NCI-H1417 (cell line): ENCODE measurements around the gene CLIP3.
"Not testable (repeated sequence)": the region's sequence is repeated elsewhere in the genome, so short reads cannot be mapped to it uniquely, and the experiment has no call there.

Experiments
- DNase-seq, 3 experiments: peaks; one replicate each; lab custom pipeline; 2025; lab: John Stamatoyannopoulos, UW

Gene CLIP3

DNA sequence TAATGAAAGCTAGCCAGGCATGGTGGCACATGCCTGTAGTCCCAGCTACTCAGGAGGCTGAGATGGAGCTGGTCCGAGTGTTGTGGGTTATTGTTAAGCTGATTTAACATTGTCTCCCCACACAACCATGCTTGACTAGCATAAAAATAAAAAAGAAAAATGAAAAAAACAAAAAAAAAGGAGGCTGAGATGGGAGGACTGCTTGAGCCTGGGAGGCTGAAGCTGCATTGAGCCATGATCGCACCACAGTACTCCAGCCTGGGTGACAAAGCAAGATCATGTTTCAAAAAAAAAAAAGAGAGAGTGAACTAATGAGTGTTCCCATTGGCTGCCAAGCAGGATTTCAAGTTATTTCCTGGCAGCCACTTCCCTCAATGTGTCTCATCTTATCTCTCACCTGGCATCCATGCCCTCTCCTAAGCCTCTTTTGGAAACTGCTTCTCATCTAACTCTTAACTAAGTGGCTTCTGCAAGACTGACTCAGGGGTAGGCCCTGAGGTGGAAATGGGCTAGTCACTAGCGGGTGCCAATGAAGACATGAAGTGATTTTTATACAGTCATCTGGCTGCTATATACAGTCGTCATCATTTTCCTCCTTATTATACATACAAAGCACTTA, 16.5 kb upstream of the CLIP3 start:
- DNase-seq = peak in 1 of 3 experiments; percentile 29

DNA sequence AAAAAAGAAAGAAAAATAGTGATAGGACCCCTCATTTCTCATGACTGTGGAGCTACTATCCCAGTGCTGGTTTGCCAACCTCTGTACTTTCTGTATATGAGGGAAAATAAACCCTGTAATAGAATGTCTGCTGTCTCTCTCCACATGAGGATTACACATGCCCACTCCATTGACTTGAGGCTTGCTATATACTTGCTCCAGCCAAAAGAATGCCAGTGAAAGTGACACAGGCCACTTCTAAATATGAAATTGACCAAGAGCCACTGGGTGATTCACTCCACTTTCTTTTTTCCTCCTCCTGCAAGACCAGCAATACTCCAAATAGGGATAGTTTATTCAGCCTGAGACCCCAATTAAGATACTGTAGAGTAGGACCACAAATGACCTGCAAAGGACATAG, 15.2 kb upstream of the CLIP3 start:
- no peak for DNase-seq

DNA sequence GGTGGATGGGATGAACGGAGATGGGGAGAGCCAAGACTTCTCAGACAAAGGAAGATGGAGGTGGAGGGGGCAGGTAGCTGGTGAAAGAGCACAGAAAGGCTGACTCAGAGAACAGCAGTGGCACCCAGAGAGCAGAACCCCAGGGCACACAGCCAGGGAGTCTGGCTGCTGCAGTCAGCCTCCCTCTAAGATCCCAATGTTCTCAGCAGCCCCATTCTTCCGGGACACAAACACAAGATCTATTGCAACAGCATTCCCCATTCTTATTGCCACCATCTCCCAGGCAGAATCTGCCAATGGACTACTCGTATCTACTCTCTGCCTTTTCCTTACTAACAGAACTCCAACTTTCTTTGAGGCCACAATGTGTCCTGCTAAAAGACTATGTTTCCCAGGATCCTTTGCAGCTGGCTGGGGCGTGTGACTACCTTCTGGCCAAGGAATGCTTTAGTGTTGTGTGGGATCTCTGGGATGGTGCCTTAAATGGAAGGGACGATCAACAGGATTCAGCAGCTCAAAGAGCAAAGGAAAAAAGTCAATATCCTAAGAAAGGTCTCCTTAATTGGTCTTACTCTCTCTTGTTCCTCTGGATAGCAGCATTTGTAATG, 13.9 kb upstream of the CLIP3 start:
- DNase-seq = no peak

DNA sequence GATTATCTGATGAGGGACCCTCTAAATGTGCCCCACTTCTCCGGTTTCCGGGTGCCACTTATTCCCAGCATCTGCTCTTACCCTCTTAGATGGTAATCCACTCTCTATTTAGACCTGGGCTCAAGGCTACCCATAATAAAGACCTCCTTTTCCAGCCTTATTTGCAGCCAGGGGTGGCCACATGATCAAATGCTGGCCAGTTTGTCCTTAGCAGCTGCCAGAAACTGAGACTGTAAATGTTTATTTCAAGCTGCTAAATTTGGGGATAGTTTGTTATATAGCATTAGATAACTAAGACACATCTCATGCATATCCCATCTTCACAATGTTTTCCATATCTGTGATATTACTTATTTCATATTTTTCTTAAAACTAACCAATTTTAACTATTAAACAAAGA, 11.3 kb upstream of the CLIP3 start:
- DNase-seq = no peak

DNA sequence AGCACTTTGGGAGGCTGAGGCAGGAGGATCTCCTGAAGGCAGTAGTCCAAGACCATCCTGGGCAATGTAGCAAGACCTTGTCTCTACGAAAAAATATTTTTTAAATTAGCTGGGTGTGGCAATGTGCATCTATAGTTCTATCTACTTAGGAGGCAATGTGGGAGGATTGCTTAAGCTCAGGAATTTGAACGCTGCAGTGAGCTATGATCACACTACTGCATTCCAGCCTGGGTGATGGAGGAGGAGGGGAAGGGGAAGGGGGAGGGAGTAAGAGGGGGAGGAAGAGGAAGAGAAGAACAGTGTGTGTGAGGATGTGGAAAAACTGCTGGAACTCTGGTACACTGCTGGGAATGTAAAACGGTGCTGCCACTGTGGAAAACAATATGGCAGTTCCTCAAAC, 9.2 kb upstream of the CLIP3 start:
- DNase-seq = no peak

DNA sequence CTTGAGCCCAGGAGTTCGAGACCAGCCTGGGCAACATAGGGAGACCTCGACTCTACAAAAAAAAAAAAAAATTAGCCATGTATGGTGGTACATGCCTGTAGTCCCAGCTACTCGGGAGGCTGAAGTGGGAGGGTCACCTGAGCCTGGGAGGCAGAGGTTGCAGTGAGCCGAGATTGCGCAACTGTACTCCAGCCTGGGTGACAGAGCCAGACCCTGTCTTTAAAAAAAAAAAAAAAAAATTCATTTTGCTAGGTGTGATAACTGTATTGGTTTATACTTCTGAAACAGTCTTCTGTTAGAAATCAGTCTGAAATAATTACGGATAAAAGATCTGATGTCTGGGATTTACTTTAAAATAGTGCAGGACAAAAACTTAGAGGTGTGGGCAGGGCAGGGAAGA, 8.4 kb upstream of the CLIP3 start:
- DNase-seq = not testable (repeated sequence)

DNA sequence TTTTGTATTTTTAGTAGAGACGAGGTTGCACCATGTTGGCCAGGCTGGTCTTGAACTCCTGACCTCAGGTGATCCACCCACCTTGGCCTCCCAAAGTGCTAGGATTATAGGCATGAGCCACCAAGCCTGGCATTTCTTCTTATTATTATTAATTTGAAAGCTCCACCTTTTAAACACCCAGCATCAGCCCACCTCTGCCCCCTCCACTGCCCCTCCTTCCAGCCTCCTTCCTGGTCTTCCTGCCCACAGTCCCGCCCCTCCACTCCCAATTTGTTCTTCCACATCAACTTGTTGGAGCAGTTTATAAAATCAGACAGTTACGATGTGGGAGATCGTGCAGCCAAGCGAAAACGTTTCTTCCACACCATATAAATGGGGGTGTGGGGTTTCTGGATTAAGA, 7.8 kb upstream of the CLIP3 start:
- no peak for DNase-seq

DNA sequence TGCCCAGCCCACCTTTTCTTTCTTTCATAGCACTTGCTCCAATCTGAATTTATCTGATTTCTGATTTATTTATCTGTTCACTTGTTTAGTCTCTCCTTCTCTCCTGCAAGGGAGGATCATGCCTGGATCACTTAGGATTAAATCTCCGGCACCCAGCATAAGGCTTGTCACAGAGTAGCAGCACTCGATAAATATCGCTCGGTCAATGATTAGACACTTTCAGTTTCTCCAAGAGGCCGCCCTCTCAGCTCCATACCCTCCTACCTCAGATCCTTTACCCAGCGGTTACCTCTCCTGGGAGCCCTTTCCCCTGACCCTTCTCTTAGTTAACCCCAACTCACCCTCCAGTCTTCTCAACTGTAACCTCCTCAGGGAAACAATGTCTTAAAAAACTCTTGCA, 1.4 kb downstream of the CLIP3 start:
- no peak for DNase-seq

DNA sequence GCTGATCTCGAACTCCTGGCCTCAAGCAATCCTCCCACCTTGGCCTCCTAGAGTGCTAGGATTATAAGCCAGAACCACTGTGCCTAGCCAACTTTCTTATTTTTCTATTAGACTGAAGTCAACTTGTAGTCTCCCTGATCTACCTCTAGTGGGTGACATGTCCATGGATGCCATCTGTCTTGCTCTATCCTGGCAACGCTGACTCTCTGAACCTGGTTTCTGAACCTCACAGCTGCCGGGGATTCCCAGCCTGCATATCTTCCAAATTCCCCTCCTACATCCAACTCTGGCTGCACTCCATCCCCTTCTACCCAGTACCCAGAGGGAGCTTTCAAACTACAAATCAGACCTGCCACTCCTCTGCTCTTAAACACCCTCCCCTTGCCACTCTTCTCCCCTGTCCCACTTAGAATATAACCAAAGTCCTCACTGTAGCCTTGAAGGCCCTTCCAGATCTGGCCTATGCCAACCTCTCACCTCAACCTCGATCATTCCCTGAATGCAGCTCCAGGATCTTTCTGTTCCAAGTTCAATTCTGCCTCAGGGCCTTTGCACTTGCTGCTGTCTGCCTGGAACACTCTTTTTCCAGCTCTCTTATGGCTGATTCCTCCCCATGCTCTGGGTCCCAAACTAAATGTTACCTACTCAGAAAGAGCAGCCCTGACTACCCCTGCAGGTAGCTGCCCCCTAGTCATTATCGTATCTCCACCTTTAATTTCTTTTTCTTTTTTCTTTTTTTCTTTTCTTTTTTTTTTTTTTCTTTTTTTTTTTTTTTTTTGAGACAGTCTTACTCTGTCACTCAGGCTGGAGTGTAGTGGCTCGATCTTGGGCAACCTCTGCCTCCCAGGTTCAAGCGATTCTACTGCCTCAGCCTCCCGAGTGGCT, 2.2 kb downstream of the CLIP3 start:
- no peak for DNase-seq

DNA sequence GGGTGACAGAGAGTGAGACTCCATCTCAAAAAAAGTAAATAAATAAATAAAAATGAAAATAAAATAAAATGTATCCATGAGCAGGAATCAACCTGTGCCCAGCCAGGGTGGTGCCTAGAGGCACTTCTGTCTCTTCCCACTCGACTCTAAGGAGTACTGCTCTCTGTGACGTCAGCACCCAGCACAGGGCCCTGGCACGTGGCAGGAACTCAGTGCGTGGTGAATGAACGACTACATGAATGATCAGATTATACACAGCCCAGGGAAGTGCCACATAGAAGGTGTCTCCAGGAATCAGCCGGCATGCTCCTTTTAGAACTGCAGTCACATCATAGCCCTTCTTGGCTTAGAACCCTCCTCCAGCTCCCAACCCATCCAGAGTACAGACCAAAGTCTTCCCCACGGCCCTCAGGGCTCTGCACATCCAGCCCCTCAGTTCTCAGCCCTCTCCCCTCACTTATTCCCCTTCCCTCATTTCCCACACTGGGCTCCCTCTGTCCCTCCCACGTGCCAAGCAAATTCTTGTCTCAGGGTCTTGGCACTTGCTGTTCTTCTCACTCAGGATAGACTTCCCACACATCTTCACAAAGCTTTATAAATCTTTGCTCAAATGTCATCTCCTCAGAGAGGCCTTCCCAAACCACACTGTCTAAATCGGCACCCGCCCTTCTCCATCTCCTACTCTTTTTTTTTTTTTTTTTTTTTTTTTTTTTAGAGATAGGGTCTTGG, 4.2 kb downstream of the CLIP3 start:
- DNase-seq = no peak

DNA sequence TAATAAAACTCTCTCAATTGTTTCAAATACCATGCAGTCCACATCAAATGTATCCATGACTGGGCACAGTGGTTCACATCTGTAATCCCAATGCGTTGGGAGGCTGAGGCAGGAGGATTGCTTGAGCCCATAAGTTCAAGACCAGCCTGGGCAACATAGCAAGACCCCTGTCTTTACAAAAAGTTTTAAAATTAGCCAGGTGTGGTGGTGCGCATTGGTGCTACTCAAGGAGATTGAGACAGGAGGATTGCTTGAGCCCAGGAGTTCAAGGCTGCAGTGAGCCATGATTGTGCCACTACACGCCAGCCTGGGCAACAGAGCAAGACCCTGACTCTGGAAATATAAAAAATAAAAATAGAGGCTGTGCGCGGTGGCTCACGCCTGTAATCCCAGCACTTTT, 5.0 kb downstream of the CLIP3 start:
- no peak for DNase-seq

DNA sequence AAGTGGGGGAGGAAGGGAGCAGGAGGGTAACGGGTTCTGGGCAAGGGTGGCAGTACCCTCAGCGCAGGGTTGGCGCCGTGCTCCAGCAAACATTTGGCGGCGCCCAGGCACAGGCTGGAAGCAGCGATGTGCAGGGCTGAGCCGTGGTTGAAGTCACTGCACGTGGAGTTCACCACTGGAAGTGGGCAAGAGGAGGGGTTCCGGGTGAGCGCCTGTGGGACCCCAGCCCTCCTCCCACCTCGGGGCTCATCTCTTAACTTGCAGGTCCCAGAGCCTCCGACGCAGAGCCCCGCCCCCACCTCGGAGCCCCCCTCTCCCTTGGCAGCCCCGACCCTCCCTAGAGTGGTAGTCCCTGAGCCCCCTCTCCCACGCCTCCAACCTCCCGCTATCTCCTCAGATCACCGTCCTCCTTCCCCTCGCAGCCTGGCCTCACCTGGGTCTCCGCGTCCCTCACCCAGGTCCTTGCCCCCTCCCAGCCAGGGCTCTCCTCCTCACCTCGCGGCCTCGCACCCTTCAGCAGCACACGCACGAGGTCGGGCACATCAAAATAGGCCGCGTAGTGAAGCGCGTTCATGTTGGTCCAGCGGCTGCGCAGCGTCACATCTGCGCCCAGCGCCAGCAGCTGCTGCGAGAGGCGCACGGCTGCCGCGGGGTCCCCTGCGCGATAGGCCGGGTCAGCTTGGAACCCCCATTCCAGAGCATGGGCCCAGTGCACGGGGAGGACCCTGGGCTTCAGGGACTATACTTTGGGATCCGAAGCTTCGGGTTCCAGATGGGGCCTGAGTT, 6.4 kb downstream of the CLIP3 start:
- no peak for DNase-seq

DNA sequence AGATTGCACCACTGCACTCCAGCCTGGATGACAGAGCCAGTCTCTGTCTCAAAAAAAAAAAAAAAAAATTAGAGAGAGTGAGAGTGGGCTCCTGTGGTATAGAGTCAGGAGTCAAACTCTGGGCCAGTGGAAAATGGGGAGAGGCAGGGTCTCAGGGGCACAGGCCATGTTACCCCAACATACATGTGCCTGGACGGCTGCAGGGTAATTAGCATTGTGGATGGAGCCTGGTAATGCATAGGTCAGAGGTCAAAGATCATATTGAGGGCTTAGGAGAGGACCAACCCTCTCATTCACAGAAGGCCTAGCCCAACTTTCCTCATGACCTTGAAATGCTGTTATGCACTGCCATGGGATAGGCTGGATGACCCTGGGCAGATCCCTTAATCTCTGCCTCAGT, 7.1 kb downstream of the CLIP3 start:
- DNase-seq = no peak

DNA sequence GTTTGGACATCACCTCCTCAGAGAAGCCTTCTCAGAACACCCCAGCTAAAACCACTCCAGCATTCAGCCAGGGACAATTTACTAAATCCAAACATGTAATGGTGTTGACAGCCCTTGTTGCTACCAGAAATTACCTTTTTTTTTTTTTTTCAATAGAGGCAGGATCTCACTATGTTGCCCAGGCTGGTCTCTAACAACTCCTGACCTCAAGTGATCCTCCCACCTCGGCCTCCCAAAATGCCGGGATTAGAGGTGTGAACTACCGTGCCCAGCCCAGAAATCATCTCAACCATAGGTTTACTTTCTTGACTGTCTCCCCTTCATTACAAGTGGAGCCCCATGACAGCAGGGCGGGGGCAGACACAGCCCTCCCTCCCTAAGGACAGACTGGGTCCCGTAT, 9.2 kb downstream of the CLIP3 start:
- DNase-seq = no peak

DNA sequence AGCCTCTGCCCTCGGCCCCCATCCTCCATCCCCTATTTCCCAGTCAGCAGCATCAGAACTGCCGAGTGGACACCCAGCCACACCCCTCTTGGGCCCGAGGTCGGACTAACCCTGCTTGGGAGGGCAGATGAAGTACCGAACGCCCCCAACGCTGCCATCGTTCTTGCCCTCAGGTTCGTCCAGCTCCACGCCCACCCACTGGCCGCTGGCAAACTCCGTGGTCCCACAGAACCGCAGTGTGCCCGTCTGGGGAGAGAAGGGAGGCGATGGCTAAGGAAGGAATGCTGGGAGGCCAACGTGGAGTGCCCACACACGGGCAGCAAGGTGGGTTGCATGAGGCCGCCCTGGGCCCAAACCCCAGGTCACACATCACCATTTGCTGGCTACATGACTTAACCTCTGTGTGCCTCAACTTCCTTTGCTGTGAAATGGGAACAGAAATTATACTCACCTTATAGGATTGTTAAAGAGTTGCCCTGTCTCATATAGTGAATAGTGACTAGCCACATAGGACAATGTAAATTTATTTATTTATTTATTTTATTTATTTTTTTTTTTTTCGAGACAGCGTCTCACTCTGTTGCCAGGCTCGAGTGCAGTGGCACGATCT, 13.5 kb downstream of the CLIP3 start:
- no peak for DNase-seq

DNA sequence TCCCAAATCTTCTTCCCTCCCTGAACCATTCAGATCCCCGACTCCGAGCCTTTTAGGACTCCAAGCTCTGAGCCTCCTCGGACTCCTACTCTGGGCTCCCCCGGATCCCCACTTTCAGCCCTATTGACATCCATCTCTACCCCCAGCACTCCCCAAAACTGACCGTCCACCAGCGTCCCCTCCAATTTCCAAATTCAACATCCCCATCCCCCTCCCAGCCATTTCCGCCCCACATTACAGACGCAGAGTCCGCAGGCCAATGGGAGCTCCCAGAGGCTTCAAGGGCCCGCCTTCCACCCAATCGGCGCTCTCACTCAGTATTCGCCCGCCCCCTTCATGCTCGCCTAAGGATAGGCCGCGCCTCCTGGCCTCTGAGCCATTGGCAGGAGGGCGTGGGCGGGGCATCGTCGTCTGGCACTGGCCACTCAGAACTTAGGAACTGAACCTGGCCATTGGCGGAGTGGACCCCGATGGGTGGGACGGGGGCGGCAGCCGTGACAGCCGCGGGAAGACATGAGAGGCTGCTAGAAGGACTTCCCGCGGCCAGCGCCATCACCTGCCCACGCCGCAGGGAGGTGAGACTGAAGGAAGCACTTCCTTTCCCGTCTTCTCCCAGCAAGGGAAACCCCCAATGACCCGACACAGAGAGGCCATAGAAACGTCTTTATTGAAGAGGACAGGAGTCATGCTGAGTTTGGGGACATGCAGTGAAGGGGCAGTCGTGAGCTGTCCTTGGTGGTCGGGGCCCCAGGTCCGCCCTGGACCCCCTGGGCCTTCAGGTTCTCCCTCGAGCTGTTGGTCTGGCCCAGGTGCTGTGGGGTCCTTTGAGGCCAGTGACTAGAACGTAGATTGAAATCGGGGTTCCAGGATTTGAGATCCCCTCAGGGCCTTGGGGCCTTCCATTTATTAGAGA, 18.4 kb downstream of the CLIP3 start, which contains the start of gene ALKBH6:
ALKBH6 (minus strand) TSS at position 202 of the 913 bp plus-strand sequence. CDS start 816 bp downstream, outside the sequence.
- peak; percentile 98 to 100 (median 99) for DNase-seq

DNA sequence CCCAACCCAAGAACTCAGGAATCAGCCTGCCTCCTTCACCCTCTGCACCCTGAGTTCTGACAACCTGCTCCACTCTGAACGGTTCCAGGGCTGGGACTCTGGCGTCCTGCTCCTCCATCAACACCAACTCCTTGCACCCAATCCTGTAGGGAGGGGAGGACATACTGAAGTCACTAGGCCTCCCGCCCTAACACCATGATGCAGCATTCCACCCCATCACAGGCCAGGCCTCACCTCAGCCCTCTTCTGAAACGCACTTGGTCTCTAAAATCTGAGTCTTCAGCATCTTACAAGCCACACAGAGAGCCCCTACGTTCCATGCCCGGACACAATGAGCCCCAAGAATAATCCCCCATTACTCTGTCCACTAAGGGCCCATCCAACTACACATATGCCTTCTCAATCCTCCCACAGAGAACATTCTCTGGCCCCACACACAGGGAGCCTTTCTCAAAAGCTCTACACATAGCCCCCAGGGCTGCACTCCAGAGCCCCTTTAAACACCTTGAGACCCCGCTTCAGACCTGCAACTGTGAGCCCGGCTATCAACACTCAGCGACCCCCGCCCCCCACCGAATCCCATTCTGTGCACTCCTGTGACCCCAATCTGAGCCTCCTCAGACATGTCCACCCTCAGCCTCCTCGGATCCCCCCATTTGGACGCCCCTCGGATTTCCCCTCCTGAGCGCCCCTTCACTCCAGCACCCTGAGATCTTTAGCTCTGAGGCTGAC, 19.2 kb downstream of the CLIP3 start:
- no peak for DNase-seq

DNA sequence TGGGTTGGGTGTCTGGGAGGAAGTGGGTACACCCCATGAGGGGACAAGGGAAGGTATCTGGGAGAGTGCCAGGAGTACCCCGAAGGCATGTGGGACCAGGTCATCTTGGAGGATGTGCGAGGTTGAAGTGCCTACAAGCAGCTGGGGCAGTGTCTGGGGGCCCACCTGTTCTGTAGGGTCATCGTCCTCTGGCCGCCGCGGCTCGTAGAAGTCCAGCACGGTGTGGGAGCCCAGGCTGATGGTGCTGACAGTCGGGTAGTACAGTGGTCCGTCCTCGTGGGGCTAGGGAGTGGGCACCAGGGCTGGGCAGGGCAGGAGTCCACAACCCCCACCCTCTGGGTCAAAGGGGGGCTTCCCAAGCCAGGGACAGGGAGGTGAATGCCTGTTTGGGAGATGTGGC, 22.3 kb downstream of the CLIP3 start:
- no peak for DNase-seq

DNA sequence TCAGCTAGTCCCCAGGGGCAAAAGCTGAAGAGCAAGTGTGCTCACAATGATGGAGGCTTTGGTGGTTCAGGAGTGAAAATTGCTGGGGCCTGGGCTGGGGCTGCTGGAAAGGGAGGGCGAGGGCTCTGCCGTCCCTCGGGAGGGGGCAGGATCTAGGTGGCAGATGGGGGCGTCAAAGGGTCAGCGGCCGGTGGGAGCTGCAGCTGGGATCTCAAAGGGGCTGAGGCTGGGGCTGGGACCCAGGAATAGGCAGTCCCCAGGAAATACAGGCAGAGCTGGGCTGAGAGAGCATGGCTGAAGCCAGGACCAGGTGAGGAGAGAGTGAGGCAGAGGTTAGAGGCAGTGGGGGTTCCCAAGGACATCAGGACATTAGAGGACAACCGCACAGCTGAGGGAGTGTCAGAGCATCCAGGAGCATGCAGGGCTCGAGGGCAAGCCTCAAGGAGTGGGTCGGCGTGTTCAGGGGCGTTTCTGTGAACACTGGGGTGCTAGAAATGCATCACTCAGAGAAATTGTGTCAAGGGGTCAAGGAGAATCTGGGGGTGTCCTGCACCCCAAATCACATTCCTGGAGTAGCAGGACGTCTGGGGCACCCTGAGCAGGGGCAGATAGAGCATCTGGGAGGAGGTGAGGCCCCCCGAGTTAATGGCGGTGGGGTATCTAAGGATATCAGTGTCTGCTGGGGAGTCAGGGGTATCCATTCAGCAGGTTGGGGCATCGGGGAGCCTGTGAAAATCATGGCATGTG, 22.9 kb downstream of the CLIP3 start:
- peak in 1 of 3 experiments; percentile 50 for DNase-seq
